OCI-LY3 (cell line): ENCODE results near the gene TOR1A.

Source experiments
- H2AFZ ChIP-seq: fragments of 200-600, 300-600 bp; shearing (Covaris generic); 2 replicates; pipeline ENCODE4 v1.6.0; 2014; ENCODE audit warnings: antibody characterized with exemption, low read depth, low read length
- H3K27ac ChIP-seq: fragments of 200-600, 300-600 bp; sonication (generic); 2 replicates; pipeline ENCODE4 v1.5.1; 2014; ENCODE audit warnings: mild to moderate bottlenecking, low read length, moderate library complexity, mixed read lengths
- H3K27me3 ChIP-seq: fragments of 200-600, 300-600 bp; sonication (generic); 2 replicates; pipeline ENCODE4 v1.6.1; 2014; ENCODE audit warnings: low read depth, low read length, mixed read lengths
- H3K36me3 ChIP-seq: fragments of 200-600, 300-600 bp; sonication (generic); replicated peaks from 2 replicates; pipeline ENCODE3; 2014; ENCODE audit warnings: low read depth, low read length, mixed read lengths
- H3K4me1 ChIP-seq: fragments of 300-600, 200-600 bp; sonication (generic); 2 replicates; pipeline ENCODE4 v1.6.1; 2014; ENCODE audit warnings: low read length, mixed read lengths
- H3K4me2 ChIP-seq: fragments of 200-600, 300-600 bp; sonication (generic); 2 replicates; pipeline ENCODE4 v1.6.1; 2014; ENCODE audit warnings: low read length, mixed read lengths
- H3K4me3 ChIP-seq: fragments of 300-600, 200-600 bp; sonication (generic); 2 replicates; pipeline ENCODE4 v1.5.1; 2014; ENCODE audit warnings: antibody characterized with exemption, mild to moderate bottlenecking, low read length, moderate library complexity
- H3K79me2 ChIP-seq: fragments of 300-600, 200-600 bp; shearing (Covaris generic); 2 replicates; pipeline ENCODE4 v1.6.1; 2014; ENCODE audit warnings: mild to moderate bottlenecking, low read length, mixed read lengths
- H3K9ac ChIP-seq: fragments of 300-600, 200-600 bp; shearing (Covaris generic); 2 replicates; pipeline ENCODE4 v1.6.0; 2014; ENCODE audit warnings: mild to moderate bottlenecking, low read length, moderate library complexity
- H3K9me3 ChIP-seq: fragments of 200-600, 300-600 bp; shearing (Covaris generic); 2 replicates; pipeline ENCODE4 v1.6.1; 2014; ENCODE audit warnings: low read length, mixed read lengths; ENCODE audit not compliant: insufficient read depth
- H4K20me1 ChIP-seq: fragments of 200-600, 300-600 bp; sonication (generic); 2 replicates; pipeline ENCODE4 v1.6.1; 2016; ENCODE audit warnings: low read length, mixed read lengths; ENCODE audit not compliant: insufficient read depth
- CTCF ChIP-seq: fragments of 200-600, 300-600 bp; sonication (generic); IDR thresholded peaks from 2 replicates; pipeline ENCODE4 v1.5.1; 2014; ENCODE audit warnings: antibody characterized with exemption, low read length, low read depth
- EZH2phosphoT487 ChIP-seq: fragments of 200-600 bp; shearing (Covaris generic); IDR thresholded peaks from 2 replicates; pipeline ENCODE4 v1.6.1; 2018; ENCODE audit warnings: antibody characterized with exemption, mixed run types, low read depth

The TOR1A gene

GRCh38 chr9:129769669-129770068, 54.3 kb downstream of the TOR1A start:
- Histone ChIP-seq H3K27ac (no peak overlapping the region), H3K9ac (no peak overlapping the region), H3K4me1 (no peaks in the 10 kb centered on the region), H2AFZ (no peak overlapping the region), H3K4me3 (no peak overlapping the region), H3K9me3 (no peaks in the 10 kb centered on the region), H3K79me2 (no peaks in the 10 kb centered on the region), H3K4me2 (no peak overlapping the region), H3K36me3 (no peaks in the 10 kb centered on the region), H4K20me1 (no peaks in the 10 kb centered on the region), H3K27me3 (no peaks in the 10 kb centered on the region)
- no peak for TF ChIP-seq CTCF
- TF ChIP-seq EZH2phosphoT487: no peak

GRCh38 chr9:129768486-129768885, 55.5 kb downstream of the TOR1A start:
- Histone ChIP-seq H3K27me3 (no peaks in the 10 kb centered on the region), H3K9me3 (no peaks in the 10 kb centered on the region), H3K36me3 (no peaks in the 10 kb centered on the region), H3K79me2 (no peaks in the 10 kb centered on the region), H3K27ac (no peak overlapping the region), H3K4me3 (no peak overlapping the region), H3K9ac (no peak overlapping the region), H3K4me2 (no peak overlapping the region), H2AFZ (no peak overlapping the region), H4K20me1 (no peaks in the 10 kb centered on the region), H3K4me1 (no peaks in the 10 kb centered on the region)
- TF ChIP-seq EZH2phosphoT487: no peak
- TF ChIP-seq CTCF: no peak

GRCh38 chr9:129765764-129766317, 58.1 kb downstream of the TOR1A start:
- H3K27ac ChIP-seq: no peak overlapping the region
- TF ChIP-seq CTCF: no peak
- TF ChIP-seq EZH2phosphoT487: no peak

GRCh38 chr9:129762985-129763926, 60.7 kb downstream of the TOR1A start:
- Histone ChIP-seq H3K4me2 (no peak overlapping the region), H3K9me3 (no peaks in the 10 kb centered on the region), H2AFZ (no peak overlapping the region), H3K36me3 (no peaks in the 10 kb centered on the region), H3K79me2 (no peaks in the 10 kb centered on the region), H3K27me3 (peaks cover 12% of the 10 kb centered on the region), H3K27ac (no peak overlapping the region), H3K4me1 (no peaks in the 10 kb centered on the region), H3K4me3 (no peak overlapping the region), H3K9ac (no peak overlapping the region), H4K20me1 (no peaks in the 10 kb centered on the region)
- TF ChIP-seq EZH2phosphoT487 (no peak), CTCF (no peak)

More at GRCh38 chr9:129765764-129766317, 58.1 kb downstream of the TOR1A start:
- Histone ChIP-seq H4K20me1 (no peaks in the 10 kb centered on the region), H2AFZ (no peak overlapping the region), H3K27me3 (peaks cover 12% of the 10 kb centered on the region), H3K4me3 (no peak overlapping the region), H3K9ac (no peak overlapping the region), H3K9me3 (no peaks in the 10 kb centered on the region), H3K4me1 (no peaks in the 10 kb centered on the region), H3K4me2 (no peak overlapping the region), H3K36me3 (no peaks in the 10 kb centered on the region), H3K79me2 (no peaks in the 10 kb centered on the region)
